Endothelial cell of umbilical vein (primary cell): ENCODE results near the gene CIPC. TPM values are rescaled to one million over a fixed set of nuclear protein-coding genes. Genes with fewer than 3 reads are reported as not detected.

ENCODE experiments used
- BruUV-seq: library from RNA; stranded (reverse); fragments of 400-500 nt; replicated peaks from 2 replicates; lab custom pipeline; 2021; lab: Mats Ljungman, UMichigan
- CTCF ChIA-PET: fragments of 300-600, 350-600 bp; sonication (Branson Sonifier 250); formaldehyde crosslinking; loops from one replicate; lab custom pipeline; 2021; ENCODE audit warnings: antibody characterized with exemption, inconsistent platforms; lab: Charles Lee
- POLR2A ChIA-PET: fragments of 300-600, 350-600 bp; sonication (Branson Sonifier 250); formaldehyde crosslinking; loops from one replicate; lab custom pipeline; 2021; ENCODE audit warnings: antibody characterized with exemption, inconsistent platforms; lab: Charles Lee
- DNase-seq: peaks from one replicate; pipeline ENCODE4 v3.0.0-alpha.2; 2011; ENCODE audit warnings: low read depth, low spot score
- FAIRE-seq: peaks from 2 replicates; lab custom pipeline; 2011; peaks lifted over from hg19 to GRCh38; lab: Jason Lieb, UNC
- H2AFZ ChIP-seq: 2 replicates; pipeline ENCODE4 v1.6.0; 2012; ENCODE audit warnings: low read depth, low read length, control low read depth, inconsistent platforms
- H3K27ac ChIP-seq: 2 replicates; pipeline ENCODE4 v1.5.1; 2011; ENCODE audit warnings: low read depth, mild to moderate bottlenecking, control low read depth, low read length, moderate library complexity; ENCODE audit not compliant: insufficient read depth
- H3K27me3 ChIP-seq, 2 experiments: 2 replicates each; pipeline versions ENCODE4 v1.6.0 to v1.6.1; 2011; ENCODE audit warnings: low read length in 2 of 2, mixed read lengths in 1 of 2; ENCODE audit not compliant: control insufficient read depth in 2 of 2, insufficient read depth in 2 of 2
- H3K36me3 ChIP-seq, 2 experiments: 2 replicates in 1 of 2; 3 replicates in 1 of 2; pipeline ENCODE4 v1.5.1; 2011; ENCODE audit warnings: low read length in 2 of 2, mild to moderate bottlenecking in 1 of 2, moderate library complexity in 1 of 2; ENCODE audit not compliant: control insufficient read depth in 2 of 2, insufficient read depth in 2 of 2; ENCODE audit errors: extremely low read depth in 1 of 2
- H3K4me1 ChIP-seq: 3 replicates; pipeline ENCODE4 v1.5.1; 2011; ENCODE audit warnings: mild to moderate bottlenecking, low read length; ENCODE audit not compliant: control insufficient read depth, insufficient read depth; ENCODE audit errors: extremely low read depth
- H3K4me2 ChIP-seq: 2 replicates; pipeline ENCODE4 v1.6.1; 2011; ENCODE audit warnings: low read length, control low read depth, mixed read lengths; ENCODE audit not compliant: insufficient read depth
- H3K4me3 ChIP-seq, 3 experiments: fragments of 200-600 bp in 1 of 3; sonication (generic), shearing (Covaris generic) in 1 of 3; replicated peaks in 1 of 3; 2 replicates each; pipeline ENCODE4 v1.5.1; 2011 to 2016; ENCODE audit warnings: control low read depth in 3 of 3, low read length in 3 of 3, mild to moderate bottlenecking in 2 of 3, inconsistent platforms in 1 of 3, low read depth in 1 of 3, moderate library complexity in 1 of 3; ENCODE audit not compliant: insufficient read depth in 1 of 3
- H3K79me2 ChIP-seq: 2 replicates; pipeline ENCODE4 v1.6.0; 2012; ENCODE audit warnings: low read length, inconsistent platforms; ENCODE audit not compliant: control insufficient read depth, insufficient read depth
- H3K9ac ChIP-seq: replicated peaks from 2 replicates; pipeline ENCODE3; 2011; ENCODE audit warnings: low read length, control low read depth; ENCODE audit not compliant: insufficient read depth; ENCODE audit errors: extremely low read depth
- H3K9me1 ChIP-seq: replicated peaks from 3 replicates; pipeline ENCODE4 v1.6.0; 2011; ENCODE audit warnings: mild to moderate bottlenecking, low read length; ENCODE audit not compliant: control insufficient read depth, insufficient read depth; ENCODE audit errors: extremely low read depth
- H3K9me3 ChIP-seq: replicated peaks from 2 replicates; pipeline ENCODE4 v1.5.1; 2012; ENCODE audit warnings: low read length, inconsistent platforms; ENCODE audit not compliant: control insufficient read depth, insufficient read depth
- H4K20me1 ChIP-seq: replicated peaks from 2 replicates; pipeline ENCODE3; 2011; ENCODE audit warnings: mild to moderate bottlenecking, low read length; ENCODE audit not compliant: control insufficient read depth, insufficient read depth; ENCODE audit errors: extremely low read depth
- CTCF ChIP-seq, 2 donors: IDR thresholded peaks; 1 replicate in 1 of 2; 2 replicates in 1 of 2; pipeline ENCODE4 v1.5.1; 2011; ENCODE audit warnings: low read length in 2 of 2, mild to moderate bottlenecking in 2 of 2, moderate library complexity in 2 of 2, control low read depth in 1 of 2, inconsistent platforms in 1 of 2, low read depth in 1 of 2; ENCODE audit not compliant: insufficient read depth in 1 of 2; ENCODE audit errors: extremely low read depth in 1 of 2
- EZH2 ChIP-seq: IDR thresholded peaks from 2 replicates; pipeline ENCODE4 v1.6.1; 2012; ENCODE audit warnings: borderline replicate concordance, low read depth, mild to moderate bottlenecking, moderate library complexity, low read length, inconsistent platforms; ENCODE audit not compliant: severe bottlenecking
- FOS ChIP-seq: IDR thresholded peaks from 2 replicates; pipeline ENCODE4 v1.6.1; 2011; ENCODE audit warnings: mild to moderate bottlenecking, low read length, moderate library complexity, borderline replicate concordance; ENCODE audit not compliant: insufficient read depth
- GATA2 ChIP-seq: IDR thresholded peaks from 2 replicates; pipeline ENCODE4 v1.7.0; 2011; ENCODE audit warnings: low read depth, mild to moderate bottlenecking, moderate library complexity, mixed read lengths, low read length; ENCODE audit not compliant: insufficient read length, insufficient read depth
- JUN ChIP-seq: IDR thresholded peaks from 2 replicates; pipeline ENCODE4 v1.6.1; 2011; ENCODE audit warnings: borderline replicate concordance, low read depth; ENCODE audit not compliant: insufficient read length, insufficient read depth
- MAX ChIP-seq: IDR thresholded peaks from 2 replicates; pipeline ENCODE4 v1.6.1; 2011; ENCODE audit not compliant: insufficient read depth, insufficient read length
- MYC ChIP-seq: IDR thresholded peaks from one replicate; pipeline ENCODE4 v1.6.1; 2011; ENCODE audit warnings: mild to moderate bottlenecking, low read depth, low read length
- POLR2A ChIP-seq: IDR thresholded peaks from 2 replicates; pipeline ENCODE4 v1.6.1; 2012; ENCODE audit warnings: low read depth, mild to moderate bottlenecking, control low read depth, low read length
- POLR2AphosphoS5 ChIP-seq: IDR thresholded peaks from 2 replicates; pipeline ENCODE4 v1.6.1; 2012; ENCODE audit warnings: low read depth, mild to moderate bottlenecking, control low read depth, low read length, moderate library complexity; ENCODE audit not compliant: insufficient read depth
- dilution Hi-C: fragments of 300-500 bp; cut with MboI; formaldehyde crosslinking; loops from one replicate; pipeline ENCODE4 v1.15.0; 2019; ENCODE audit warnings: low sequenced_read_pairs; ENCODE audit not compliant: extremely low pct_ligation_motif_present
- intact Hi-C: fragments of 100-400 bp; cut with micrococcal nuclease; formaldehyde crosslinking; loops from one replicate; pipeline ENCODE4 v1.10.0; 2022
- polyA plus RNA-seq, 4 experiments: library from polyadenylated mRNA; depleted of rRNA in 3 of 4; stranded (reverse) in 3 of 4; unstranded in 1 of 4; fragments of >200 nt; gene quantifications; 2 replicates each; pipeline versions ENCODE4 v1.2.1 to v1.2.3, GENCODE V29; 2011 to 2012; ENCODE audit warnings: missing spikeins in 1 of 4
- total RNA-seq: library from RNA; stranded (reverse); gene quantifications from 2 replicates; pipeline ENCODE4 v1.2.3, GENCODE V29; 2021

Gene CIPC
- total and polyA plus RNA-seq, 2 donors (not counting 3 experiments of a cell fraction or from before 2014, with no cell fraction given) = 8.8 to 17.4 TPM

GRCh38 chr14:77102154-77102553, 4.1 kb downstream of the CIPC start:
- H3K9me1 ChIP-seq = no peaks in the 10 kb centered on the region
- FAIRE-seq (peak; percentile 28), DNase-seq (no peak)
- POLR2A ChIA-PET = no interaction called here
- dilution Hi-C loops (no loop called here), intact Hi-C loops (no loop called here)
- peaks cover 0 to 5% of the 10 kb centered on the region in 2 experiments for H3K36me3 ChIP-seq
- peaks cover 22% of the 10 kb centered on the region for H3K4me1 ChIP-seq
- H3K27me3 ChIP-seq = no peaks in the 10 kb centered on the region
- H3K79me2 ChIP-seq = peaks cover 38% of the 10 kb centered on the region
- H2AFZ ChIP-seq = no peak overlapping the region
- no peaks in the 10 kb centered on the region for H3K9me3 ChIP-seq
- no peak for TF ChIP-seq MYC
- no peak for TF ChIP-seq EZH2
- no peak for TF ChIP-seq FOS
- no peak for TF ChIP-seq POLR2AphosphoS5
- TF ChIP-seq MAX = no peak
- no peak for TF ChIP-seq GATA2
- no peak for TF ChIP-seq JUN
- no peak for TF ChIP-seq POLR2A
- TF ChIP-seq CTCF (IDR thresholded peaks at IDR 0.05; ENCODE audit: extremely low read depth in 1 of 2, insufficient read depth in 1 of 2, low read depth in 1 of 2, low read length in 2 of 2) = no peak
- H3K9ac ChIP-seq = no peak overlapping the region
- CTCF ChIA-PET = interaction anchor here (1.4 kb wide), 1 partner anchor 226 kb away, joined by 4 read pairs; no protein-coding TSS in a partner anchor
- H4K20me1 ChIP-seq = no peaks in the 10 kb centered on the region
- H3K4me3 ChIP-seq = no peak overlapping the region
- no TSS peak for BruUV-seq
- H3K4me2 ChIP-seq = no peak overlapping the region
- no peak overlapping the region for H3K27ac ChIP-seq
